DND-41 (cell line): ENCODE results near the gene HNRNPUL1.

Experiments used
- ATAC-seq: fragments of 200-7000 bp; cut with Tn5 transposase; 3 replicates; pipeline ENCODE4 v1.9.1; 2021; ENCODE audit warnings: low read depth; ENCODE audit not compliant: insufficient read depth
- DNase-seq: peaks from one replicate; pipeline ENCODE4 v3.0.0-alpha.2; 2020
- H2AFZ ChIP-seq: 2 replicates; pipeline ENCODE4 v1.6.0; 2012; ENCODE audit warnings: low read depth, low read length
- H3K27ac ChIP-seq: 2 replicates; pipeline ENCODE4 v1.5.1; 2012; ENCODE audit warnings: low read length, inconsistent platforms
- H3K27me3 ChIP-seq: fragments of 200-600 bp; sonication (generic); 2 replicates; pipeline ENCODE4 v1.6.0; 2012; ENCODE audit warnings: low read length, mild to moderate bottlenecking, inconsistent platforms; ENCODE audit not compliant: insufficient read depth, poor library complexity
- H3K36me3 ChIP-seq: 2 replicates; pipeline ENCODE4 v1.5.1; 2012; ENCODE audit warnings: low read length, inconsistent platforms; ENCODE audit not compliant: insufficient read depth
- H3K4me1 ChIP-seq: 2 replicates; pipeline ENCODE4 v1.5.1; 2012; ENCODE audit warnings: mild to moderate bottlenecking, low read length; ENCODE audit not compliant: insufficient read depth
- H3K4me2 ChIP-seq: 2 replicates; pipeline ENCODE4 v1.6.0; 2012; ENCODE audit warnings: mild to moderate bottlenecking, moderate library complexity, low read length, inconsistent platforms; ENCODE audit not compliant: insufficient read depth
- H3K4me3 ChIP-seq, 2 experiments: fragments of 200-600 bp in 1 of 2; shearing (Covaris generic) in 1 of 2; 2 replicates each; pipeline ENCODE4 v1.5.1; 2012 to 2016; ENCODE audit warnings: inconsistent platforms in 2 of 2, low read length in 2 of 2, mild to moderate bottlenecking in 2 of 2, low read depth in 1 of 2, moderate library complexity in 1 of 2
- H3K79me2 ChIP-seq: 2 replicates; pipeline ENCODE4 v1.6.0; 2012; ENCODE audit warnings: low read length, inconsistent platforms; ENCODE audit not compliant: insufficient read depth
- H3K9ac ChIP-seq: 2 replicates; pipeline ENCODE4 v1.6.0; 2012; ENCODE audit warnings: low read depth, mild to moderate bottlenecking, inconsistent platforms, low read length, moderate library complexity
- H3K9me3 ChIP-seq: 2 replicates; pipeline ENCODE4 v1.5.1; 2012; ENCODE audit warnings: low read length, moderate library complexity, mild to moderate bottlenecking, inconsistent platforms; ENCODE audit not compliant: insufficient read depth, severe bottlenecking
- H4K20me1 ChIP-seq: 2 replicates; pipeline ENCODE4 v1.6.0; 2012; ENCODE audit warnings: low read length; ENCODE audit not compliant: insufficient read depth
- EZH2 ChIP-seq: IDR thresholded peaks from 3 replicates; pipeline ENCODE4 v1.6.1; 2012; ENCODE audit warnings: borderline replicate concordance, low read depth, mild to moderate bottlenecking, moderate library complexity, low read length, inconsistent platforms; ENCODE audit not compliant: severe bottlenecking
- TF ChIP-seq, protein P1 (sequence below): IDR thresholded peaks from 2 replicates; pipeline ENCODE4 v1.5.1; 2012; ENCODE audit warnings: borderline replicate concordance, low read length, moderate library complexity, mild to moderate bottlenecking; ENCODE audit not compliant: poor library complexity, severe bottlenecking; ENCODE audit errors: extremely low read depth

HNRNPUL1 gene

DNA sequence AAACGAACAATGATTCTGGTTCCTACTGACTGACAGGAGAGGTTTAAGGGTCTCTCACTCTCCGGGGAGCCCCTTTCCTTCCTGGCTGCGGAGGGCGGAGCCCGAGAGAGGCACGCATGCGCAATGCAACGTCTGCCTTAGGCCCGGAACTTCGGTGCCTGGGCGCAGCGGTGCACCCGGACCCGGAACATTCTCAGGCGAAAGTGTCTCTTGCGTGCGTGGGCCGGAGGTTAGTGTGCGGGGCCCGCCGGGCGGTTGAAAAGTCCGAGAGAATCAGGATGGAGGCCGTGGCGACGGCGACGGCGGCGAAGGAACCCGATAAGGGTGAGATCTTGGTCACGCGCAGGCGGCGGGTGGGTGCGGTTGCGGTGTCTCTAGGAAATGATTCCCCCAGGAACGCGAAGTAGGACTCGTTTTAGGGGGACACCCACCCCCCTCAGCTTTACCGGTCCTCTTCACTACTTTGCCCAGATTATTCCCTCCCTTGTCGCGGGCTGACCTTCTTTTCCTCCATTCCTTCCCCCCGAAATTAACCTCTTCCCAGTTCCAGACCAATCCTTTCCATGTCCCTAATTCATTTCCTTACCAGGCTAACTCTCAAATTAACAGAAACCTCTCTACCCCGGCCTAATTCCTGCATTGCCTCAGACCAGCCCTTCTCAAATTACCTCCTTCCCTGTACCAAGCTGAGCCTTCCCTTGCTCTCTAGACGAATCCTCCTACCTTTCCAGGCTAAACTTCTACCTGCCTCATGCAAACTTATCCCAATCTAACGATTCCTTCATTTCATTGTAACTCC lies 46.1 kb downstream of the HNRNPUL1 start, which contains the start of gene CCDC97:
CCDC97 (plus strand) TSS at position 140 of the 799 bp plus-strand sequence; CDS start at position 279, 139 bp downstream.
- Histone ChIP-seq H2AFZ (peak within 1 kb of the TSS; percentile 88), H3K9ac (peak within 1 kb of the TSS; percentile 70), H3K4me3 (peak within 1 kb of the TSS; percentile 55 to 65), H3K4me2 (peak within 1 kb of the TSS; percentile 80), H4K20me1 (peaks cover 20% of the 10 kb centered on the region), H3K9me3 (no peaks in the 10 kb centered on the region), H3K79me2 (peaks cover 52% of the 10 kb centered on the region), H3K27ac (peak within 1 kb of the TSS; percentile 97), H3K4me1 (peaks cover 64% of the 10 kb centered on the region), H3K36me3 (peaks cover 44% of the 10 kb centered on the region), H3K27me3 (no peaks in the 10 kb centered on the region)
- TF ChIP-seq, protein P1, sequence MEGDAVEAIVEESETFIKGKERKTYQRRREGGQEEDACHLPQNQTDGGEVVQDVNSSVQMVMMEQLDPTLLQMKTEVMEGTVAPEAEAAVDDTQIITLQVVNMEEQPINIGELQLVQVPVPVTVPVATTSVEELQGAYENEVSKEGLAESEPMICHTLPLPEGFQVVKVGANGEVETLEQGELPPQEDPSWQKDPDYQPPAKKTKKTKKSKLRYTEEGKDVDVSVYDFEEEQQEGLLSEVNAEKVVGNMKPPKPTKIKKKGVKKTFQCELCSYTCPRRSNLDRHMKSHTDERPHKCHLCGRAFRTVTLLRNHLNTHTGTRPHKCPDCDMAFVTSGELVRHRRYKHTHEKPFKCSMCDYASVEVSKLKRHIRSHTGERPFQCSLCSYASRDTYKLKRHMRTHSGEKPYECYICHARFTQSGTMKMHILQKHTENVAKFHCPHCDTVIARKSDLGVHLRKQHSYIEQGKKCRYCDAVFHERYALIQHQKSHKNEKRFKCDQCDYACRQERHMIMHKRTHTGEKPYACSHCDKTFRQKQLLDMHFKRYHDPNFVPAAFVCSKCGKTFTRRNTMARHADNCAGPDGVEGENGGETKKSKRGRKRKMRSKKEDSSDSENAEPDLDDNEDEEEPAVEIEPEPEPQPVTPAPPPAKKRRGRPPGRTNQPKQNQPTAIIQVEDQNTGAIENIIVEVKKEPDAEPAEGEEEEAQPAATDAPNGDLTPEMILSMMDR = no peak
- TF ChIP-seq EZH2 = no peak
- ATAC-seq (peak; percentile 78), DNase-seq (peak; percentile 90)

DNA sequence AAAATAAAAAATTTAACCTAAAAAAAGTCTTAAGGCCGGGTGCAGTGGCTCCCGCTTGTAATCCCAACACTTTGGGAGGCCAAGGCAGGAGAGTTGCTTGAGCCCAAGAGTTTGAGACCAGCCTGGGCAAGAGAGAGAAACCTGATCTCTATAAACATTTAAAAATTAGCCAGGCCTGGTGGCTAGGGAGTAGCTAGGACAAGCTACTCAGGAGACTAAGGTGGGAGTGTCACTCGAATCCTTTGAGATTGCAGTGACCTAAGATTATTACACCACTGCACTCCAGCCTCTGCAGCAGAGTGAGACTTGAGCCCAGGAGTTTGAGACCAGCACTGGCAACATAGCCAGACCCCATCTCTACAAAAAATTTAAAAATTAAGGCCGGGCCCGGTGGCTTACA lies 46.9 kb downstream of the HNRNPUL1 start:
- Histone ChIP-seq H3K4me3 (peak overlapping the region; percentile 55 to 65; a peak in 3 of 4 replicates), H3K4me2 (peak overlapping the region; percentile 80), H3K79me2 (peaks cover 59% of the 10 kb centered on the region), H2AFZ (no peak overlapping the region), H3K9me3 (no peaks in the 10 kb centered on the region), H3K27ac (peak overlapping the region; percentile 97), H3K4me1 (peaks cover 56% of the 10 kb centered on the region), H4K20me1 (peaks cover 13% of the 10 kb centered on the region), H3K27me3 (no peaks in the 10 kb centered on the region), H3K9ac (peak overlapping the region; percentile 70), H3K36me3 (peaks cover 40% of the 10 kb centered on the region)
- ATAC-seq = no peak
- no peak for TF ChIP-seq EZH2
- DNase-seq = no peak

DNA sequence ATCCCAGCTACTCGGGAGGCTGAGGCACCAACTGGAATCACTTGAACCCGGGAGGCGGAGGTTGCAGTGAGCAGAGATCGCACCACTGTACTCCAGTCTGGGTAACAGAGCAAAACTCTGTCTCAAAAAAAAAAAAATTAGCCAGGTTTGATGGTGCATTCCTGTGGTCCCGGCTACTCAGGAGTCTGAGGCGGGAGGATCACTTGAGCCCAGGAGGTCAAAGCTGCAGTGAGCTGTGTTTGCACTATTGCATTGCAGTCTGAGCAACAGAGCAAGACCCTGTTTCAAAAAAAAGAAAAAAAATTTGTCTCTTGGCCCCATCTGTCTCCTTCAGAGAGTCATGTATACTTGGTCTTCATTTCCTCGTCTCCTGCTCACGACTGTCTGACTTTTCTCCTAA lies 47.4 kb downstream of the HNRNPUL1 start:
- Histone ChIP-seq H3K27me3 (no peaks in the 10 kb centered on the region), H3K4me2 (peak overlapping the region; percentile 80), H3K4me1 (peaks cover 50% of the 10 kb centered on the region), H3K27ac (no peak overlapping the region), H3K79me2 (peaks cover 63% of the 10 kb centered on the region), H3K36me3 (peaks cover 40% of the 10 kb centered on the region), H4K20me1 (peaks cover 11% of the 10 kb centered on the region), H2AFZ (no peak overlapping the region), H3K9me3 (no peaks in the 10 kb centered on the region), H3K4me3 (peak overlapping the region in 1 of 2 experiments; percentile 65; a peak in 1 of 4 replicates), H3K9ac (peak overlapping the region; percentile 70; the same call in 1 of the 2 replicates)
- DNase-seq (no peak), ATAC-seq (no peak)
- no peak for TF ChIP-seq EZH2
- TF ChIP-seq, protein P1 = no peak

DNA sequence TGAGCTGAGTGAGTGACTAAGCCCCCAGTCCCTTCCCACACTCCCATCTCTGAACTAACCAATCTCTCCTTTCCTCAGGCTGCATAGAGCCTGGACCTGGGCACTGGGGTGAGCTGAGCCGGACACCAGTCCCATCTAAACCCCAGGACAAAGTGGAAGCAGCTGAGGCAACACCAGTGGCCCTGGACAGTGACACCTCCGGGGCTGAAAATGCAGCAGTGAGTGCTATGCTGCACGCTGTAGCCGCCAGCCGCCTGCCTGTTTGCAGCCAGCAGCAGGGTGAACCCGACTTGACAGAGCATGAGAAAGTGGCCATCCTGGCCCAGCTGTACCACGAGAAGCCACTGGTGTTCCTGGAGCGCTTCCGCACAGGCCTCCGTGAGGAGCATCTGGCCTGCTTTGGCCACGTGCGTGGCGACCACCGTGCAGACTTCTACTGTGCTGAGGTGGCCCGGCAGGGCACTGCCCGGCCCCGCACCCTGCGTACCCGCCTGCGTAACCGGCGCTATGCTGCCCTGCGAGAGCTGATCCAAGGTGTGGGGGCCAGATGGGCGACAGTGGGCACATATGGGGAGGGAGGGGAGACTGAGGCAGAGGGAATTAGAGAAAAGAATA lies 52.2 kb downstream of the HNRNPUL1 start:
- DNase-seq (no peak), ATAC-seq (no peak)
- peaks cover 28% of the 10 kb centered on the region for H4K20me1 ChIP-seq
- H2AFZ ChIP-seq = no peak overlapping the region
- peaks cover 76% of the 10 kb centered on the region for H3K36me3 ChIP-seq
- no peak overlapping the region for H3K9ac ChIP-seq
- H3K27ac ChIP-seq = no peak overlapping the region
- no peak overlapping the region for H3K4me3 ChIP-seq
- H3K4me2 ChIP-seq = no peak overlapping the region
- no peaks in the 10 kb centered on the region for H3K9me3 ChIP-seq
- peaks cover 44% of the 10 kb centered on the region for H3K79me2 ChIP-seq
- H3K4me1 ChIP-seq = peaks cover 12% of the 10 kb centered on the region; the same call in 1 of the 2 replicates
- no peaks in the 10 kb centered on the region for H3K27me3 ChIP-seq
- no peak for TF ChIP-seq EZH2
- TF ChIP-seq, protein P1 = no peak
